Mammary epithelial cell (primary cell): ENCODE data around the gene DNER.

Source experiments
- EZH2 ChIP-seq: IDR thresholded peaks from 2 replicates; pipeline ENCODE4 v1.6.1; 2012; ENCODE audit warnings: low read length, inconsistent platforms, borderline replicate concordance
- TF ChIP-seq, protein P1 (sequence below), 2 donors: IDR thresholded peaks in 1 of 2; conservative IDR thresholded peaks in 1 of 2; 2 replicates each; pipeline ENCODE4 v1.5.1; 2011 to 2012; ENCODE audit warnings: inconsistent platforms in 2 of 2, low read length in 2 of 2, mild to moderate bottlenecking in 2 of 2, control low read depth in 1 of 2, low read depth in 1 of 2; ENCODE audit not compliant: insufficient read depth in 1 of 2; ENCODE audit errors: extremely low read depth in 1 of 2

DNA sequence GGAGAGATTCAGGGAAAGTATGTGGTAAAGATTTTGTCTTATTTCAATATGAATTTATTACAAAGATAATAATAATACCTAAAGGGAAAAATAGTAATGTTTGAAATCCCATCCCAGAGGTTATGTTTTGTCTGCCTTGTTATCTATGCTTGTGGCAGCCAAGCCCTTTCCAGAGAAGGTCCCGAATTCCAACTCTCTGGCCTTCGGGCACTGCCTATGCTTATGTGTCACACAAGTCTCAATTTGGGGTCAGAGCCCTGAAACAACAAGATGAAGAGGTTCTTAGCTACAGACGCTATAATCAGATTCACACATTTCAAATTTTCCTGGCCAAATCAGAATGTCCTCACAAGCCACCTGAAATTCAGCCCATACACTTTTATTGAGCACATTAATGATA, 59.9 kb downstream of the DNER start:
- TF ChIP-seq, protein P1, sequence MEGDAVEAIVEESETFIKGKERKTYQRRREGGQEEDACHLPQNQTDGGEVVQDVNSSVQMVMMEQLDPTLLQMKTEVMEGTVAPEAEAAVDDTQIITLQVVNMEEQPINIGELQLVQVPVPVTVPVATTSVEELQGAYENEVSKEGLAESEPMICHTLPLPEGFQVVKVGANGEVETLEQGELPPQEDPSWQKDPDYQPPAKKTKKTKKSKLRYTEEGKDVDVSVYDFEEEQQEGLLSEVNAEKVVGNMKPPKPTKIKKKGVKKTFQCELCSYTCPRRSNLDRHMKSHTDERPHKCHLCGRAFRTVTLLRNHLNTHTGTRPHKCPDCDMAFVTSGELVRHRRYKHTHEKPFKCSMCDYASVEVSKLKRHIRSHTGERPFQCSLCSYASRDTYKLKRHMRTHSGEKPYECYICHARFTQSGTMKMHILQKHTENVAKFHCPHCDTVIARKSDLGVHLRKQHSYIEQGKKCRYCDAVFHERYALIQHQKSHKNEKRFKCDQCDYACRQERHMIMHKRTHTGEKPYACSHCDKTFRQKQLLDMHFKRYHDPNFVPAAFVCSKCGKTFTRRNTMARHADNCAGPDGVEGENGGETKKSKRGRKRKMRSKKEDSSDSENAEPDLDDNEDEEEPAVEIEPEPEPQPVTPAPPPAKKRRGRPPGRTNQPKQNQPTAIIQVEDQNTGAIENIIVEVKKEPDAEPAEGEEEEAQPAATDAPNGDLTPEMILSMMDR (conservative IDR thresholded peaks at IDR 0.05 in 1 of 2, IDR thresholded peaks at IDR 0.05 in 1 of 2; ENCODE audit: extremely low read depth in 1 of 2, insufficient read depth in 1 of 2, low read depth in 1 of 2, low read length in 2 of 2), result no peak
- TF ChIP-seq EZH2, result no peak
